Measurements from ENCODE around the gene PLIN5.
"Not testable (repeated sequence)": the region's sequence is repeated elsewhere in the genome, so short reads cannot be mapped to it uniquely, and the experiment has no call there.

GRCh38 chr19:4527377-4527776 is 7.6 kb downstream of the PLIN5 start:
- TF ChIP-seq CTCF (IDR thresholded peaks at IDR 0.05; ENCODE audit: low read depth, low read length); POLR2A (IDR thresholded peaks at IDR 0.05; ENCODE audit: extremely low read depth, insufficient read length): not testable (repeated sequence)
